Hindlimb muscle (tissue), 1 donor: ENCODE data around the gene RNF215. TPM values are rescaled to one million over a fixed set of nuclear protein-coding genes. Genes with fewer than 3 reads are reported as not detected.

ENCODE experiments used
- DNase-seq: peaks from one replicate; pipeline ENCODE4 v3.0.0-alpha.2; 2013
- polyA plus RNA-seq: library from polyadenylated mRNA; unstranded; fragments of 120-200 nt; gene quantifications from one replicate; pipeline ENCODE4 v1.2.1, GENCODE V29; 2013; ENCODE audit not compliant: insufficient read length

Gene RNF215
- polyA plus RNA-seq, 1 donor, result 11.5 TPM

- DNase-seq, result no peak
Observed at GRCh38 chr22:30393885-30394284, 6.7 kb upstream of the RNF215 start.

DNA sequence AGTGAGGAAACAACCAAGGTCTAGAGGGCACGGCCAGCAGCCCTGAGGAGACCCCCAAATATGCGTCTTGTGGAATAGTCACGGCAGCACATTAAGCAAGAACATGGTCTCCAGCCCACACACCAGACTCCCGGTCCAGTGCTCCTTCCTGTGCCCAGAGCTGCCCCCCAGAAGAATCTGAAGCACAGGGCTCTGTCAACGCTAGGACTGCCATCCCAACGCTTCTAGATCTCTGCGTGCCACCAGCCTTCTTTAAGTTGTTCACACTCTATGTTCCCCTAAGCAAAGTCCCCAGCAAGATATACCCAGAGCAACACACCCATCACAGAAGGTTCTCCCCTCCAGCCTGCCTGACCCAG lies 6.1 kb upstream of the RNF215 start:
- no peak for DNase-seq

DNA sequence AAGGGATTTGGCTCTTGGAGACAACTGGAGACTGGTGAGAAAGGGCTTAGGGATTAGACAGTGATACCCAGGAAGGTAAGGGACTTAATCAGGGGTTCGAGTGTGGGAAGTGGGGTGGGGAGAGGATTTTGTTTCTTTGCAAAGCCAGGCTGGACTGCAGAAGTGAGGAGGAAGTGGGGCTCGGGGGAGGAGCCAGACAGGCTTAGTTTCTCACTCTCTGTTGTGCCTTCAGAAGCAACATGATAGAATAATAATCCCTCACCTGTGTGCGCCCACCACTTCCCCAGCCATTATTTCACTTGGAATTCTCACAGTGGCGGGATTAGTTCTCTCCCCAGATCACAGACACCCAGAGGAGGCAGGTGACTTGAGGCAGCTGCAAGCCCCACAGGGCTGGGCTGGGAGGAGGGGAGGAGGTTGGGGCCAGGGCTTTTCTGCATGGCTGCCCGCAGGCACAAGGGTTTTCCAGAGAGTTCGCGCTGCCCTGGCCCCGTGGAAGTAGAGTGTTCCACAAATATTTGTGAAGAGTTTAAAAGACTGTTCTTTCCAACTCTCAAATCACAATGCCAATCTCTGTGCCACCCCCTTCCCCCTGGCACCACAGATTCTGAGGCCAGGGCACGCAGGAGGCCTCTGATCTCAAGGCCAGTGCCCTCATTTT lies 5.6 kb upstream of the RNF215 start:
- DNase-seq, result no peak

DNA sequence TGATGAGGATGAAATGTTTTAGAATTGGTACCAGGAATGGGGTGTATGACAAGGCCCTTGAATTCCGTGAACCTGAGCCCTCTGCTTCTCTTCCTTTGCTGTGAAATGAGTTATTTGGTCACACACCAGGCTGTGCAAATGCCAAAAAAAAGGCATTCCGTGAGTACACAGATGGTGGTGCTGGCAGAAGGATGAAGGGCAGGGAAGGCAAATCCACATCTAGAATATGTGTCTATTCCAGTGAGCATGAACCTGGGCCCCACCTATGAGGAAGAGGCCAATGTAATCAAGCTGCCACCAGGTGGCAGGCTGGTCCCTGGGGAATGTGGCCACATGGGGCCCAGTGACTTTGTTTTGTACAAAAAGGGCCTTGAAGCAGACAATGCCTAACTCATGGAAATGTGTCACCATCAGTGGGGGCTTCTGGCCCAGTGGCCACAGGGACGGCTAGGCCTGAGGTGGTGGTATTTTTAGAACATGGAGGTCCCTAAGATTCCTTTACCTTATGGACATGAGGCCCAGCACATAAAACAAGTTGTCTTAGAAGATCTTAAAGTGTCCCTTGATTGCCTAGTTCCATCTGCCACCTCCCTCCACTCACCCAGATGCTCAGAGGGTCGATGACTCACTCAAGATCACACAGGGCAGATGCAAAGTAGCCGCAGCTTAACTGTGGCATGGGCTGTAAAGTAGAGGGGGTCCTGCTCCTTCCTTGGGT lies 3.9 kb upstream of the RNF215 start:
- DNase-seq, result no peak

DNA sequence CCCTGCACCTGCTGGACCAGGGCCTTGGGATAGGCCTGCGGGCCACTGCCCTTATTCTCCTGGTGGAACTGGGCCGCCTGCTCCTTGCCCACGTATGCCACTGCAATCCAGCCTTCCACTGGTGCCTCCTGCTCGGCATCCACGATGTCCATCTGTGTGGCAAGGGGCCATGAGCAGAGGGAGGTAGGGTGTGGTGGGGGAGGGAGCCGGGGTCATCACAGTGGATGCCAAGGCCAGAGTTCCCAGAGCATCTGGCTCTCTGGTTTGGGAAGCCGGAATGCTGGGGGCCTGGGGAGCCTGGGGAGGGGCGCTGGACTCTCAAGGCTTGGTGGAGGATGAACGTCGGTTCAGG lies 627 bp downstream of the RNF215 start:
- no peak for DNase-seq

DNA sequence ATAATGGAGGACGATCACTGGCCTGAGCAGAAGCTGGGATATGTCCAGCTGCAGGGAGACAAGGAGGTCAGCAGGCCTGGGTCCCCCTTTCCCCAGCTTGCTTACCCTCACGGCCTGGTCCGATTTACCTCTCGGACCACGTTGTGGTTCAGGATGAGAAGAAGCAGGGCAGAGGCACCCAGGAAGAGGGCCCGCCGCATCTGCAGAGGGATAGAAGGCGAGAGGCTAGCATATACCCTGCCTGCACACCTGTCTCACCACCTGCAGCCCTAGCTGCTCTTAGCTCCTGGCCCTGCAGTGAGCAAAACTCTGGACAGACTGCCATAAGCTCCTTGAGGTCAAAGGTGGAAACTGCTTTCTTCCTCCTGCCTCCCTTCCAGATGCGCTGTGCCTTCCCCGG lies 1.3 kb downstream of the RNF215 start:
- no peak for DNase-seq

DNA sequence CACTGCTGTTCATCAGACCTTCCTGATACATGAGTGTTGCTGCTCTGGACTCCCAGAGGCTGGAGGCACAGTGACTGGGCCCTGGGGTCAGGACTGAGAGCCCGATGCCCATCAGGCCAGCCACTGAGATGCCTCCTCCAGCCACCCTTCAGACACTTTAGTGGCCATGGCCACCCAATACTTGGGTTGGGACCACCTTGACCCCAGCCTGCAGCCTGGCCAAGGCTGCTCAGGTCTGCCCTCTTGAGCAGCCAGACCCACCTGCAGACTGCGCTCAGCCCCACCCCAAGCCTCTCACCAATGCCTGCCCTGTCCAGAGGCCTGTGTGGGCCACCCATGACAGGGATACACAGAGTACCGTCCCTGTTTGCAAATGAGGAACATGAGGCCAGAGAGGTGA lies 4.2 kb downstream of the RNF215 start:
- no peak for DNase-seq

DNA sequence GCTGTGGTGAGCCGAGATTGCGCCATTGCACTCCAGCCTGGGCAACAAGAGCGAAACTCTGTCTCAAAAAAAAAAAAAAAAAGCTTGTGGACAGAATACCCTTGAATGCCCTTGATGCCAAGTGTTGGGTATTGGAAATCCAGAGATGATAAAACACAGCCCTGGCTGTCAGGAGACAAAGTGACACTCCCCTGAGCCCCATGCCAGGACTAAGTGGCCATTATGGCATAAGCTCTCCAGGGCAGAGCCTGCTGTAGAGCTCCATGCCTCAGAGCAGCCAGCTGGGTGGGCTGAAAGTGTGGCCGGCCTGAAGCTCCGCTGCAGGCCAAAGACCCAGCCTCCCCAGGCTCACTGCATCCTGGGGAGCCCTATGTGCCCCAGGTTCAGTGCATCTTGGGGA lies 4.9 kb downstream of the RNF215 start:
- no peak for DNase-seq

DNA sequence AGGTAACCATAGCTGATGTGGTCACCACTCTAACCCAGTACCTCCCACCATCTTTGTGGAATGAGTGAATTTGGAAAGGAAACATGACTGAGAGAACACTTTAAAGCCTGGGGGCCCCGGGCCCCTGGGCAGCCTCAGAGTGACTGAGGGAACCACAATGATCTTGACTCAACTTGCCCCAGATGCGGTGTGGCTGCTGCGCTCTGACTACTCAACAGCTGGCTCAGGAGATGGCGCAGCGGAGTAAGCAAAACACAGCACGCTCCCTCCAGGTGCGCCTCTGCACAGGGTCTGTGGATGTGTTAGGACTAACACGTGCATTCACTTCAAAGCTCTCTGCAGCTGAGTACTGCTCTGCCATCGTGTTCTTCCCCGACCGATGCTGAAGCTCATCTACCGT lies 5.9 kb downstream of the RNF215 start:
- DNase-seq, result no peak

DNA sequence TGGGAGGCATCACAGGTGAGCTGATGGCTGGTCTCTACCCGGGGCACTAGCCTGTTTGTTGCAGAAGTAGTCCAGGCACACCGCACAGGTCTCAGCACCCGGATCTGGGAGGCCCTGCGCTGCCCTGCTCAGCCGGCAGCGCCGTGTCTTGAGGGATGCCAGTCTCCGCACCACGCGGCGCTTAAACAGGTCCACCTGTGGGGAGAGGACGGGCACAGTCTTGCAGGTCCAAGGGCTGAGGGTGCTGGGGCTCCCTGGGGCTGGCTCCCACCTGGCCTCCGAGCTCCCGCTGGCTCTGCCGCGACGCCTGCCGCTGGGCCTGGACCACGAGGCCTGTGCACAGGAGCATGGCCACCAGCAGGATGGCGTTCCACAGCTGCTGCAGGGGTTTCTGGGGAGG lies 7.2 kb downstream of the RNF215 start:
- DNase-seq, result no peak

- no peak for DNase-seq
Observed at GRCh38 chr22:30375312-30375849, 11.8 kb downstream of the RNF215 start.

DNA sequence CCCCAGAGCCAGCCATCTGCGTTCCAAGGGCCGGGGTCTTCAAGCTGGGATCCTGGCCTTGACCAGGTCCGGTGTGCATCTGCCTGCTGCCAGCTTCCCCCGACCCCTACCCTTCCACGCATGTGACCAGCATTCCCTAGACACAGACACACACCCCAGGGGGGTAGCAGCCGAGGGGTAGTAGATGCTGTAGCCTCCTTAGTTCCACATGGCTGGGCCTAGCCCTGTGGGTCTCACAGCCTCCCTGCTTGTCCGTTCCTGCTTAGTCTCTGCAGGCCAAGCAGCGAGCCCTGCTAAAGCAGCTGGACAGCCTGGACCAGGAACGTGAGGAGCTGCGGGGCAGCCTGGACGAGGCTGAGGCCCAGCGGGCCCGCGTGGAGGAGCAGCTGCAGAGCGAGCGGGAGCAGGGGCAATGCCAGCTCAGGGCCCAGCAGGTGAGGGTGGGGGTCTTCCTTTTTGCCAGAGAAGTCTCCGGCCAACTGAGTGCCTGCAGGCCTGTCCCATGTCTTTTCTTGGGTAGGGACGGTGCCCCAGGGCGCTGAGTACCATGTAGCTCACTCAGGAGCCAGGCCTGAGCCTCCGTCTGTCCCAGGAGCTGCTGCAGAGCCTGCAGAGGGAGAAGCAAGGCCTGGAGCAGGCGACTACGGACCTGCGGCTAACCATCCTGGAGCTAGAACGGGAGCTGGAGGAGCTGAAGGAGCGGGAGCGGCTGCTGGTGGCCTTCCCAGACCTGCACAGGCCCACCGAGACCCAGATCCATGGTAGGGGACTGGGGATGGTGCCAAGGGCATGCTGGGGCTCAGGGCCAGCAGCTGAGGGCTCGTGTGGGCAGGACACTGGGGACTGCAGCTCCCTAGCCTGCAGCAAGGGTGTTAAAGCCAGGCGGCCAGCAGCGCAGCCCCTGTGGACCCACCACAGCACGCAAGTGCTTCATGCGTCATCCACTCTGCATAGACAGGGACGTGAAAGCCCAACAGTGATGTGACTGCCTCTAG lies 13.6 kb downstream of the RNF215 start:
- DNase-seq, result no peak

GRCh38 chr22:30372915-30373314 lies 14.3 kb downstream of the RNF215 start:
- DNase-seq, result no peak

- no peak for DNase-seq
Observed at GRCh38 chr22:30371981-30372380, 15.2 kb downstream of the RNF215 start.

DNA sequence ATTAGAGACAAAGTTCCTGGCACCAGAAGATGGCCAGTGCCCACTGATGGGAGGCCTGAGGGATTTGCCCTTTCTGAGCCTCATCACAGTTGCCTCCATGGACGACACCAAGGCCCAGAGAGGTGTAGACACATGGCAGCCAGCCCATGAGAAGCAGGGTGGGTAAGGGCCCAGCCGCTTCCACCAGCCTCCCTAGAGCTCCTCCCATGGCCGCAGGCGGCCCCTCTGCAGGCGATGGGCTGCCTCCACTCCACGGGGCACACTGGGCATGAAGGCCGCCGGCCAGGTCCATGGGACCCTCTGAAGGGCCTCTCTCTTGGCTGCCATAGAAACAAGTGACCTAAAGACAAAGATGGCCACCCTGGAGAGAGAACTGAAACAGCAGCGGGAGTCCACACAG lies 15.9 kb downstream of the RNF215 start:
- no peak for DNase-seq

DNA sequence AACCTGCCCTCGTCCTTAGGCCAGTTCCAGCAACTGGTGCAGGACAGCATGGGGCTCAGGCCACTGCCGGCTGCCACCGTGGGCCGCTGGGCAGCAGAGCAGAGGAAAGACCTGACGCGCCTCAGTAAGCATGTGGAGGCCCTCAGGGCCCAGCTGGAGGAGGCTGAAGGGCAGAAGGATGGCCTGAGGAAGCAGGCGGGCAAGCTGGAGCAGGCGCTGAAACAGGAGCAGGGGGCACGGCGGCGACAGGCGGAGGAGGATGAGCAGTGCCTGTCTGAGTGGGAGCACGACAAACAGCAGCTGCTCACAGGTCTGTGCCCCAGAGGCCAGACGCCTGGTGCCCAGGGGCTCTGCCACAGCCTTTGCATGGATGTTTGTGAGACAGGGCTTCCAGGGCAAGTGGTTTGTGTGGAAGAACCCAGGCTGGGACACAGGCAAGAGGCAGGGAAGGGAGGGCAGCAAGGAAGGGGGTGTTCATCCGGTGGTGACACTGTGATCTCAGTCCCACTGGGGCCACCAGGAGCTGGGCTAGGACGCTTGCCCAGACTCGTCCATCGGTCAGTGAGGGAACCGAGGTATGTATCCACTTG lies 16.5 kb downstream of the RNF215 start:
- no peak for DNase-seq

GRCh38 chr22:30368420-30368819 lies 18.8 kb downstream of the RNF215 start:
- no peak for DNase-seq

- DNase-seq, result no peak
Observed at GRCh38 chr22:30365891-30366290, 21.3 kb downstream of the RNF215 start.

DNA sequence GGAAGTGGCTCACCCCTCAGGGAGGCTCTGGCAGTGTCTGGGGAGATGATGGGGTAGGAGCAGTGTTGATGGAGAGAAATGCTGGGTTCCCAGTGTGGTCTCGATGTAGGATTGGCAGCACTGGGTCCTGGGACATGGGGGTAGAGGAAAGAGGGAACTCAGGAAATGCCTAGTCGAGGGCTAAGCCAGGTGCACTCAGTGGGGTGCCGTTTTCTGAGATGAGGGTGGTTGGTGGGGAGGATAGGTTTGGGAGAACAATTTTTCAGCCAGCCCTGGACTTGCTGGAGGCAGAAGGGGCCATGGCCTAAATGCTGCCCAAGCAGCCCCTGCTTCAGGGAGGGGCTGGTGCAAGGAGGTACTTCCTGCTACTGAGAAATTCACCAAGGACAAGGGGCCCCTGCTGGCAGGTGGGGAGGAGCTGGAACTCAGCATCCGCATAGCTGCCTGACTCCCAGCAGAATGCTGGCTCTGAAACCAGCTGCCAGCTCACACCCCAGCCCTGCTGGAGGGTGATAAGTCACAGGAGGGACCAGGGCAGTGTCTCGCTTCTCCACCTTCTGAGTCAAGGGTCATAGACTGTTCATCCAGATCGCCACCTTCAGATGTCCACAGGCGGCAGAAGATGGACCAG lies 24.4 kb downstream of the RNF215 start:
- no peak for DNase-seq

GRCh38 chr22:30361916-30362650 lies 25.1 kb downstream of the RNF215 start:
- DNase-seq, result no peak

DNA sequence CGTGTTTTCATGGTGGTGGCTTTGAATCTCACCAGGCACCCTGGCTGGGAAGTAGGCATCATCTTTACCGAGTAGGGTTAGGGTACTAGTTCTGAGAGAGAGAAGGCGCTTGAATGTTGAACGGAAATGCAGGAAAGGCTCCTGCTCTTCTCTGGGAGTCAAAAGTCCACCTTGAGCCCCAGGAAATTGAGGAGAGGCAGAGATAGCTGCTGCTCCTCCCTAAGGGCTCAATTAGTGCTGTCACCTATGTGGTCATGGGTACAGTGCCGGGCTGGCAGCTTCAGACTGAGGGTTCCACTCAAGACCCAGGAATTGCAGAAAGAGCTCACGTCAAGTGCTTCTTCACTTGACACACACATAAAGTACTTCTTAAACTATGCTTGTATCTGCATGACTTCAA lies 28.7 kb downstream of the RNF215 start:
- no peak for DNase-seq
